GM21529 (cell line): ENCODE measurements around the gene SUPT3H.
"Not testable (repeated sequence)": the region's sequence is repeated elsewhere in the genome, so short reads cannot be mapped to it uniquely, and the experiment has no call there.

Experiments
- ATAC-seq: cut with Tn5 transposase; IDR thresholded peaks from one replicate; pipeline ENCODE4 v1.9.1; 2021; ENCODE audit not compliant: unreplicated experiment

SUPT3H gene

DNA sequence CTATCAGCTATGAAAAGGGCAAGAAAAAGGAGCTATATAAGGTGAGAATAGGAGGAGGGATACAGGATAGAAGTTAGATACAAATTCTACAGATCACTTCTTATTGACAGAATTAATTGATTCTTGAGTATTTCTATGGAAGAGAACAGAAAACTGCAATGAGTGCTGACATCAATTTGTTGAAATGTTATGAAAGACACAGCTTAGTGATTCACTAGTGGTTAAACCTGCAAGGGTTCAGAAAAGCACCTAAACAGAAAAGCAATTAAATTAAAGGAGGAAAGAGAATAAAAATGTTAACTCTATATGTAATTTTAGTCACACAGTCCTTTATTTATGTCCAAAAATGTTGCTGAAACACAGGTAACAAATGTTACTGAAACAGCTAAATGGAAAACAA lies 304.0 kb downstream of the SUPT3H start:
- no peak for ATAC-seq

DNA sequence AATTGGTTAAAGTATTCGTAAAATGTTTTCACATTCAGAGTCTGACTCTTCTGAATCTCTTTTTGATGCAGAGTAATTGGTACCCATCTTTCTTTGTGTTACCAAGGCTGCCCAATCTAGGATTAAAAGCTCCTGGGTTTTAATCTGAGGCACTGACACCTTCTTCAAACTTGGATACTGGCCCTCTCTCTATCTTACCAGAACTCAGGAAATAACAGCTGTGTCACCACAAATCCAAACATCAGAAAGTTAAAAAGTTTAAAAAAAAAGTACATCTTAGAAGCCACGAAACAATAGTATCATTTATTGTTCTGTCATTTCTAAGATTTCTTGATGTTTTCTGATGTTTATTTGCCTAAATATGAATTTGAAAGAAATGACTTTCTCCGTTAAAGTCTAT lies 305.1 kb downstream of the SUPT3H start:
- no peak for ATAC-seq

- ATAC-seq, result no peak
Measured at GRCh38 chr6:45072016-45072415, 305.7 kb downstream of the SUPT3H start.

DNA sequence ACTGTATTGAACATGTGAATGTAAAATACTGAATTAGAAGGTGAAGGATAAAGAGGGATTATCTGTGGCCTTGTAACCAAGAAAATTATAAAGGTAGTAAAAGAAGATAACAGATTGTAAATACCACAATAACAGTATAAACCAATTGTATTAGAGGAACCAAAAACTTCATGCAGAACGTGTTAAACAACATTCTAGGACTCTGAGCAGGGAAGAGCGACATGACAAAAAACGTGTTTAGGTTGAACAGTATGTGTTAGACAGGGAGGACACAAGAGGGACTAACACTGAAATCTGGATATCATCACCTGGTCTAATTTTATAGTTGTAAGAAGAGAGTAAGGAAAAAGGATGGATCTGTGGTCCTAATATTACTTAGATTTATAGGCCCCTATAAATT lies 308.6 kb downstream of the SUPT3H start:
- no peak for ATAC-seq

DNA sequence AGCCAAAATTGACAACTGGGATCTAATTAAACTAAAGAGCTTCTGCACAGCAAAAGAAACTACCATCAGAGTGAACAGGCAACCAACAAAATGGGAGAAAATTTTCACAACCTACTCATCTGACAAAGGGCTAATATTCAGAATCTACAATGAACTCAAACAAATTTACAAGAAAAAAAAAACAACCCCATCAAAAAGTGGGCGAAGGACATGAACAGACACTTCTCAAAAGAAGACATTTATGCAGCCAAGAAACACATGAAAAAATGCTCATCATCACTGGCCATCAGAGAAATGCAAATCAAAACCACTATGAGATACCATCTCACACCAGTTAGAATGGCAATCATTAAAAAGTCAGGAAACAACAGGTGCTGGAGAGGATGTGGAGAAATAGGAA lies 310.3 kb downstream of the SUPT3H start:
- ATAC-seq, result not testable (repeated sequence)

DNA sequence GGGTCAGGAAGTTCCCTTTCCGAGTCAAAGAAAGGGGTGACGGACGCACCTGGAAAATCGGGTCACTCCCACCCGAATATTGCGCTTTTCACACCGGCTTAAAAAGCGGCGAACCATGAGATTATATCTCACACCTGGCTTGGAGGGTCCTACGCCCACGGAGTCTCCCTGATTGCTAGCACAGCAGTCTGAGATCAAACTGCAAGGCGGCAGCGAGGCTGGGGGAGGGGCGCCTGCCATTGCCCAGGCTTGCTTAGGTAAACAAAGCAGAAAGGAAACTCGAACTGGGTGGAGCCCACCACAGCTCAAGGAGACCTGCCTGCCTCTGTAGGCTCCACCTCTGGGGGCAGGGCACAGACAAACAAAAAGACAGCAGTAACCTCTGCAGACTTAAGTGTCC lies 315.1 kb downstream of the SUPT3H start:
- not testable (repeated sequence) for ATAC-seq

DNA sequence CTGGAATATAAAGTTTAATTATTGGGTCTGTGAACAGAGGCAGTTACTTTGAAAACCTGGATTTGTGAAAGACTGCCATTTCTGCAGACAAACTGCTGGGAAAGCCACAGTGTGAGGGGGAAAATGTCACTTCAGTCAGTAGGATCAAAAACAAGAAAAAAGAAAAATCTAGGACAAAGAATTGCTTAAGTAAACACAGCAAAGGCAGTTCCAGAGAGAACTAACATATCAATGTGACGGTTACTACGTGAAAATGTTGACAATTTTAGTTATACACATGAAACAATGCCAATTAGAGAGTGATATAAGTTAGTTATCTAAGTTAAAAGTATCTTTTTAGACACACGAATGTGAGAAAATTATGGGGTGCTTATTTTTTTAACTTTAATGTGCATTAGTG lies 320.0 kb downstream of the SUPT3H start:
- no peak for ATAC-seq

- no peak for ATAC-seq
Measured at GRCh38 chr6:45054610-45055009, 323.1 kb downstream of the SUPT3H start.

- ATAC-seq, result no peak
Measured at GRCh38 chr6:45052325-45052724, 325.4 kb downstream of the SUPT3H start.

DNA sequence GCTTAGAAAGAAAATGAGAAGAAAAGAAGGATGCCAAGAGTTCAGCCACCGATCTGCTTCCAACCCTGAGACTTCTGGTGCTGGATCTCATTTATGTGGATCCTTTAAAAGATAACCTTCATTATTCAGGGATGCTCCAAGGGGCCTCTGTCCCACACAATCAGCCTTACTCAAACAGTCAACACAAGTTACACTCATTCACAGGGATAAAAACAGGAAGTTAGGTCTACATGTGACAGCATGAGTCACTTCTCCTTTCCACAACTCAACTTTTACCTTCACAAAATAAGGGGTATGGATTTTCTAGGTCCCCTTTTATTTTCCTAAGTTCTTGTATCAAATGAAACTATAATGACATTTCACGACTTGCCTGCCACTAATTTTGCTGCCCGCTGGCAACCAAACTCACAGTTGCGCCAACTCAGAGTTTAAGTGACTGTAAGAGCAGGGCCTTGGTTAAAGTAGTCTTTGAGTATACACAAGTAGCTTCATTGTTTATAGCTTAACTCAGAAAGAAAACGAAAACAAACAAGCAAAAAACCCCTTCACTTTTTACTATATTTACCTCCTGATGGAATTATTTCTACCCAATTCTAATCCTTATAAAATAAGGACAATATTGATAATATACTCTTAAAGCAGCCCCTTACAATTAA lies 328.4 kb downstream of the SUPT3H start:
- ATAC-seq, result no peak

DNA sequence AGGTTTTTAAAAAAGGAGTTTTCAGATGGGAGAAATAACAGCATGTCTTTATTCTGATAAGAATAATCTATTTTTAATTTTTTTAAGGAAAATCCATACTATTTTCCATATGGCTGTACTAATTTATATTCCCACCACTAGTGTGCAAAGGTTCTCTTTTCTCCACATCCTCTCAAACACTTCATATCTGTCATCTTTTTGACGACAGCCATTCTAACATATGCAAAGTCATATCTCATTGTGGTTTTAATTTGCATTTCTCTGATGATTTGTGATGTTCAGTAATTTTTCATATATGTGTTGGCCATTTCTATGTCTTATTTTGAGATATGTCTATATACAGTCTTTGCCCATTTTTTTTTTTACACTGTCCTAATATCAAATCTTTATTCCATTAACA lies 330.2 kb downstream of the SUPT3H start:
- no peak for ATAC-seq

DNA sequence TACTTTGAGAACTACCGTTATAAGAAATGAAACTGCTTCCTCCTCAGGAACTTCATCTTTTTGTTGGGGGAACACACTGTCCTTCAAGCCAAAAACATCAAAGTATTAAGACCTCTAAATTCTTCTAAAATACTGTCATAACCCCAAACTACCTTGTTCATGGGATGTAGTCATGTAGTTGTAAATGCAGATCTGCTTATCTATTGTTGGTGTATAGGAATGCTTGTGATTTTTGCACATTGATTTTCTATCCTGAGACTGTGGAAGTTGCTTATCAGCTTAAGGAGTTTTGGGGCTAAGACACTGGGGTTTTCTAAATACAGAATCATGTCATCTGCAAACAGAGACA lies 332.5 kb downstream of the SUPT3H start:
- no peak for ATAC-seq

GRCh38 chr6:45044510-45045252 lies 333.1 kb downstream of the SUPT3H start:
- ATAC-seq, result no peak

- ATAC-seq, result no peak
Measured at GRCh38 chr6:45044086-45044485, 333.6 kb downstream of the SUPT3H start.

DNA sequence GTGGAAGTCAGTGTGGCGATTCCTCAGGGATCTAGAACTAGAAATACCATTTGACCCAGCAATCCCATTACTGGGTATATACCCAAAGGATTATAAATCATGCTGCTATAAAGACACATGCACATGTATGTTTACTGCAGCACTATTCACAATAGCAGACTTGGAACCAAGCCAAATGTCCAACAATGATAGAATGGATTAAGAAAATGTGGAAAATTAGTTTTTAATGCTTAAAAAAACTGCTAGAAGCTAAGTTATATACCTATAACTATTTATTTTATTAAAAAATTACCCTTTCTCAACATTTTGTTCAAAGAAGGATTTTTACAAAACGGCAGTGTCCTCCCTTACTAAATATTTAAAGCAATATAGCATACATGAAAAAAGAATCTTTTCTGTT lies 335.1 kb downstream of the SUPT3H start:
- not testable (repeated sequence) for ATAC-seq

DNA sequence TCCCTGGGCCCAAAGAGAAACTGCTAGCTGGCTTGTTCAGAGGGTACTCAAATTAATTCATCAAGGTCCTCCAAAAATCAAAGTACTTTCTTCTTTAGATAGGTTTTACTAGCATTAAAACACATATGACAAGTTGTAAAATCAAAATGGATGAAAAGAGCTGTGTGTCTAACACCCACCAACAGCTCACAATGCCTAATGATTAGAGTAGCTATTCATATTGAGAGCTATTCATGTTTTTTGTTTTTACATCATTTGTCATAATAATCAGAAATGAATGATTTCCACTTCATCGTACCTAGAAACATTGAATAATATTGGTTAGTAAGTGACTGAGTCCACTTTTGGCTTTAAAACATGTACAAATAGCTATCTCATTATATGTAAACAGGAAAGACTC lies 339.5 kb downstream of the SUPT3H start:
- no peak for ATAC-seq

DNA sequence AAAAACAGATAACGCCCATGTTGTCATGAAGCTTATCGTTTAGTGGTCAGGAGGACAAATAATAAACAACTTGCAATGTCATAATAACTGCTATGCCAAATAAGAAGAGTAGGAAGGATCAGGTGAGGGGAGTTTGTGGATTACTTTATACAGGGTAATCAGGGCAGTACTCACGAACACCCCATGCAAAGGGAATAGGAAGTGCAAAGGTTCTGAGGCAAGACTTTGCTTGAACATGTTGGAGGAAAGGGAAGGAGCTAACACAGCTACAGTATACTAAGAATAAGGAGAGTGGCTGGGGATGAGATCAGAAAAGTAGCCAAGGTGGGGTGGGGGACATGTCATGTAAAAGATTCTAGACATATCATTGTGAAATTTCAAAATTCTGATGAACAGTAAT lies 341.6 kb downstream of the SUPT3H start:
- ATAC-seq, result no peak

DNA sequence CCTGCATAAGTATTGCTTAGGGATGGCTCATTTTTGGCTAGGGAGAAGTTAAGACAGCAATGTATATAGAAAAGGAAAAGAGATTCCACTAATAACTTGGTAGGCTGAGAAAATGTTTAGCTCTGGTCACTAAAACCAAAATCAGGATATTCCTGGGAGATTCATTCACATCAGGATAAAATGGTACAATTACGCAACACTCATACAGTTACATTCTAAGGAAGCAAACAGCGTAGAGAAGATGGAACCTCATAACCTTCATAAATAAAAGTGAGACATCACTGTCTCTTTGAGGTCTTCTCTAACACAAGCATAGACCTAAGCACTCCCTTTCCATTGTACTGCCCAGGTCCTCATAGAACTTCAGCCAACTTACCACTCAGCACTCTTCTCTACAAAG lies 345.3 kb downstream of the SUPT3H start:
- no peak for ATAC-seq

GRCh38 chr6:45031601-45032000 lies 346.1 kb downstream of the SUPT3H start:
- ATAC-seq, result no peak

GRCh38 chr6:45027126-45027525 lies 350.6 kb downstream of the SUPT3H start:
- no peak for ATAC-seq

DNA sequence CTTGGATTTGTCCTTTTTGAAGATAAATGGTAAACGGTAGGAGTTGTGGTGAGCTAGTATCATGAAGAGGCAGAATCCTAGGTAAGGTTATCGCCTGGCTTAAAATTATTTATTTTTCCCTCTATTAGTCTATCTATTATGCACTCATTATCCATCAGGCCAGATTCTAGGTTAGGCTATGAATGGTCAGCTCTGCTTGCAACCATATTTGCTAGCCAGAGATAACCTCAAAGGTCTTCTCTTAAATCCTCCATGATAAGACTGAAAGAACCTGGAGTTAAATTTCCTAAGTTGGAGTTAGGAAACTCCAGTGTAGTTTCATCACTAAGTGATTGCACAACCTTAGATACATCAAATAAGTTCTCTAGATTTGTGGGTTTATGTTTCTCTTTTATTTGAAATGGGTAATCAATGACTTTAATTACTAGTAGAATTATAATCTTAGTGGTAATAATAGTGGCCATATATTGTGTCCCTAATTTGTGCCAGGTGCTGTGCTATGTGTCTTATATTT lies 351.7 kb downstream of the SUPT3H start:
- no peak for ATAC-seq

DNA sequence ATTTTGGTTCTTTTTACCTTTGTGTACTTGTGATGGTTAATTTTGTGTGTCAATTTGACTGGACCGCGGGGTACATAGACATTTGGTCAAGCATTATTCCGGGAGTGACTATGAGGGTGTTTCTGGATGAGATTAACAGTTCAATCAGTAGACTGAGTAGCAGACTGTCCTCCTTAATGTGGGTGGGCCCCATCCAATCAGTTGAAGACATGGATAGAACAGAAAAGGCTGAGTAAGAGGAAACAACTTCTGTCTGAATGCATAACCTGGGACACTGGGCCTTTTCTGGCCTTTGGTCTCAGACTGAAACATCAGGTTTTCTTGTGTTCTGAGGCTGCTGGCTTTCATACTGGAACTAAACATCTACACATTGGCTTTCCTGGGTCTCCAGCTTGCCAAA lies 353.1 kb downstream of the SUPT3H start:
- ATAC-seq, result no peak

DNA sequence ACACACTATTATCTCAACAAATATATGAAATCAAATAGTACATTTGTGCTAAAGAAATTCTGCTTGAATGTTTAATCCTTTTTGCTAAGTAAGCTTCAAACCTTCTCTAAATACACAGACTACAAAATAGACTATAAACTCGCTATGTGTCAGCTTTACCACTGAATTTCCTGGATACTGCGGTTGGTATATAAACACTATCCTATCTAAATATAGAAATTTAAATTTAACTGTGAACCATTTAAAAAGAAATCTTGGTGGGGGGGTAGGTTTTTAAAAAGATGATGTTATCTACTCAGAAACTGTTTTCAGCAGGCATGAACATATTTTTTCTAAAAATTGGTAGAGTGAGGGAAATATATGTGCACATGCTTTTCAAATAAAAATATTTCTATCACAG lies 356.1 kb downstream of the SUPT3H start:
- ATAC-seq, result no peak
